ENCODE measurements around the gene SEMA5A. TPM values are rescaled to one million over a fixed set of nuclear protein-coding genes. Genes with fewer than 3 reads are reported as not detected.

SEMA5A gene
- total RNA-seq, 1 donor from 2014 or later, result 9.3 TPM

GRCh38 chr5:9020996-9021395 lies 524.9 kb downstream of the SEMA5A start:
- intact Hi-C loops (cut with DNase I), result no loop called here
- H3K4me3 ChIP-seq, result no peak overlapping the region
- TF ChIP-seq POLR2AphosphoS5 (IDR thresholded peaks at IDR 0.05; ENCODE audit: insufficient read depth in 1 of 2, low read depth in 1 of 2) (no peak), CTCF (IDR thresholded peaks at IDR 0.05) (no peak), POLR2A (IDR thresholded peaks at IDR 0.05) (no peak)
- no peak for DNase-seq (ENCODE audit: extremely low spot score in 2 of 2)
- H3K27ac ChIP-seq, result no peak overlapping the region
- no peaks in the 10 kb centered on the region for H3K27me3 ChIP-seq
- H3K36me3 ChIP-seq, result no peaks in the 10 kb centered on the region
- no peaks in the 10 kb centered on the region for H3K9me3 ChIP-seq
- H3K4me1 ChIP-seq, result no peaks in the 10 kb centered on the region

- no peak overlapping the region for H3K27ac ChIP-seq
- no peaks in the 10 kb centered on the region for H3K27me3 ChIP-seq
- H3K9me3 ChIP-seq, result no peaks in the 10 kb centered on the region
- H3K4me1 ChIP-seq, result no peaks in the 10 kb centered on the region
- intact Hi-C loops (cut with DNase I), result no loop called here
- H3K36me3 ChIP-seq, result no peaks in the 10 kb centered on the region
- H3K4me3 ChIP-seq, result no peak overlapping the region
- DNase-seq (ENCODE audit: extremely low spot score in 2 of 2), result no peak
- TF ChIP-seq POLR2A (IDR thresholded peaks at IDR 0.05) (no peak), CTCF (IDR thresholded peaks at IDR 0.05) (no peak), POLR2AphosphoS5 (IDR thresholded peaks at IDR 0.05; ENCODE audit: insufficient read depth in 1 of 2, low read depth in 1 of 2) (no peak)
These were observed 530.0 kb downstream of the SEMA5A start for GRCh38 chr5:9015937-9016270.

GRCh38 chr5:9015260-9015936 lies 530.5 kb downstream of the SEMA5A start:
- no peak for TF ChIP-seq CTCF (IDR thresholded peaks at IDR 0.05)
- no peak for TF ChIP-seq POLR2AphosphoS5 (IDR thresholded peaks at IDR 0.05; ENCODE audit: insufficient read depth in 1 of 2, low read depth in 1 of 2)
- no peak for DNase-seq (ENCODE audit: extremely low spot score in 2 of 2)
- H3K27ac ChIP-seq, result no peak overlapping the region

GRCh38 chr5:9013147-9013546 lies 532.7 kb downstream of the SEMA5A start:
- Histone ChIP-seq H3K27ac (no peak overlapping the region), H3K36me3 (no peaks in the 10 kb centered on the region), H3K9me3 (no peaks in the 10 kb centered on the region), H3K4me1 (no peaks in the 10 kb centered on the region), H3K4me3 (no peak overlapping the region), H3K27me3 (no peaks in the 10 kb centered on the region)
- DNase-seq (ENCODE audit: extremely low spot score in 2 of 2), result no peak
- intact Hi-C loops (cut with DNase I), result no loop called here
- TF ChIP-seq CTCF (IDR thresholded peaks at IDR 0.05) (no peak), POLR2AphosphoS5 (IDR thresholded peaks at IDR 0.05; ENCODE audit: insufficient read depth in 1 of 2, low read depth in 1 of 2) (no peak), POLR2A (IDR thresholded peaks at IDR 0.05) (no peak)

More at GRCh38 chr5:9015260-9015936, 530.5 kb downstream of the SEMA5A start:
- H3K4me1 ChIP-seq, result no peaks in the 10 kb centered on the region
- no peaks in the 10 kb centered on the region for H3K9me3 ChIP-seq
- no peak overlapping the region for H3K4me3 ChIP-seq
- intact Hi-C loops (cut with DNase I), result no loop called here
- H3K27me3 ChIP-seq, result no peaks in the 10 kb centered on the region
- H3K36me3 ChIP-seq, result no peaks in the 10 kb centered on the region

- Histone ChIP-seq H3K27me3 (no peaks in the 10 kb centered on the region), H3K4me3 (no peak overlapping the region), H3K4me1 (no peaks in the 10 kb centered on the region), H3K27ac (no peak overlapping the region), H3K36me3 (no peaks in the 10 kb centered on the region), H3K9me3 (no peaks in the 10 kb centered on the region)
- TF ChIP-seq CTCF (IDR thresholded peaks at IDR 0.05) (no peak), POLR2A (IDR thresholded peaks at IDR 0.05) (no peak), POLR2AphosphoS5 (IDR thresholded peaks at IDR 0.05; ENCODE audit: insufficient read depth in 1 of 2, low read depth in 1 of 2) (no peak)
- intact Hi-C loops (cut with DNase I), result no loop called here
- no peak for DNase-seq (ENCODE audit: extremely low spot score in 2 of 2)
These were observed 535.8 kb downstream of the SEMA5A start for GRCh38 chr5:9009931-9010651.
